Keratinocyte (primary cell): ENCODE results near the gene OVOL2. TPM values are rescaled to one million over a fixed set of nuclear protein-coding genes. Genes with fewer than 3 reads are reported as not detected.

Experiments used
- DNase-seq: peaks from one replicate; pipeline ENCODE4 v3.0.0-alpha.2; 2011; ENCODE audit warnings: low read depth, missing footprints, low spot score
- FAIRE-seq: peaks from 2 replicates; lab custom pipeline; 2011; peaks lifted over from hg19 to GRCh38; lab: Jason Lieb, UNC
- H2AFZ ChIP-seq: 2 replicates; pipeline ENCODE4 v1.6.0; 2012; ENCODE audit warnings: low read length, control low read depth, inconsistent platforms; ENCODE audit not compliant: control insufficient read depth
- H3K27ac ChIP-seq: 2 replicates; pipeline ENCODE4 v1.5.1; 2011; ENCODE audit warnings: low read length; ENCODE audit not compliant: control insufficient read depth, insufficient read depth
- H3K27me3 ChIP-seq: 3 replicates; pipeline ENCODE4 v1.6.0; 2011; ENCODE audit warnings: low read length; ENCODE audit not compliant: control insufficient read depth, insufficient read depth; ENCODE audit errors: extremely low read depth
- H3K36me3 ChIP-seq, 2 experiments: 2 replicates in 1 of 2; 3 replicates in 1 of 2; pipeline ENCODE4 v1.5.1; 2011; ENCODE audit warnings: low read length in 2 of 2, mild to moderate bottlenecking in 1 of 2; ENCODE audit not compliant: control insufficient read depth in 2 of 2, insufficient read depth in 2 of 2; ENCODE audit errors: extremely low read depth in 1 of 2
- H3K4me1 ChIP-seq: 3 replicates; pipeline ENCODE4 v1.5.1; 2011; ENCODE audit warnings: low read length; ENCODE audit not compliant: control insufficient read depth, insufficient read depth; ENCODE audit errors: extremely low read depth
- H3K4me2 ChIP-seq: 3 replicates; pipeline ENCODE4 v1.6.0; 2011; ENCODE audit warnings: low read depth, low read length; ENCODE audit not compliant: control insufficient read depth, insufficient read depth; ENCODE audit errors: extremely low read depth
- H3K4me3 ChIP-seq, 3 experiments: fragments of 200-600 bp in 1 of 3; sonication (generic) in 1 of 3; 2 replicates in 2 of 3; 3 replicates in 1 of 3; pipeline ENCODE4 v1.5.1; 2011 to 2016; ENCODE audit warnings: low read length in 3 of 3, mild to moderate bottlenecking in 3 of 3, control low read depth in 2 of 3, inconsistent platforms in 1 of 3, low read depth in 1 of 3, mixed read lengths in 1 of 3, mixed run types in 1 of 3, moderate library complexity in 1 of 3; ENCODE audit not compliant: control insufficient read depth in 2 of 3, insufficient read depth in 2 of 3; ENCODE audit errors: extremely low read depth in 1 of 3
- H3K79me2 ChIP-seq: 2 replicates; pipeline ENCODE4 v1.6.0; 2012; ENCODE audit warnings: low read length; ENCODE audit not compliant: control insufficient read depth, insufficient read depth
- H3K9ac ChIP-seq: 3 replicates; pipeline ENCODE4 v1.6.0; 2011; ENCODE audit warnings: low read length; ENCODE audit not compliant: control insufficient read depth, insufficient read depth; ENCODE audit errors: extremely low read depth
- H3K9me1 ChIP-seq: 3 replicates; pipeline ENCODE4 v1.6.0; 2011; ENCODE audit warnings: low read length; ENCODE audit not compliant: control insufficient read depth, insufficient read depth; ENCODE audit errors: extremely low read depth
- H3K9me3 ChIP-seq: 2 replicates; pipeline ENCODE4 v1.5.1; 2012; ENCODE audit warnings: low read depth, low read length; ENCODE audit not compliant: control insufficient read depth
- H4K20me1 ChIP-seq: 3 replicates; pipeline ENCODE4 v1.6.0; 2011; ENCODE audit warnings: low read length; ENCODE audit not compliant: control insufficient read depth, insufficient read depth; ENCODE audit errors: extremely low read depth
- CTCF ChIP-seq, 3 experiments: IDR thresholded peaks in 1 of 3; conservative IDR thresholded peaks in 1 of 3; optimal IDR thresholded peaks in 1 of 3; 2 replicates in 2 of 3; 3 replicates in 1 of 3; pipeline versions ENCODE3 to v1.5.1; 2011; ENCODE audit warnings: low read length in 3 of 3, mild to moderate bottlenecking in 3 of 3, moderate library complexity in 2 of 3, control low read depth in 1 of 3, inconsistent platforms in 1 of 3; ENCODE audit not compliant: insufficient read depth in 2 of 3; ENCODE audit errors: extremely low read depth in 1 of 3
- EZH2 ChIP-seq: IDR thresholded peaks from one replicate; pipeline ENCODE4 v1.6.1; 2012; ENCODE audit warnings: inconsistent platforms, mild to moderate bottlenecking, low read length, moderate library complexity
- dilution Hi-C: fragments of 300-500 bp; cut with MboI; formaldehyde crosslinking; loops from one replicate; pipeline ENCODE4 v1.7.0; 2020; ENCODE audit warnings: low sequenced_read_pairs; ENCODE audit not compliant: extremely low pct_ligation_motif_present
- polyA plus RNA-seq, 5 experiments: library from polyadenylated mRNA; depleted of rRNA in 3 of 5; stranded (reverse) in 3 of 5; stranded (forward) in 1 of 5; unstranded in 1 of 5; fragments of >200 nt; gene quantifications; 1 replicate in 1 of 5; 2 replicates in 3 of 5; 3 replicates in 1 of 5; pipeline versions ENCODE4 v1.2.1 to v1.2.3, GENCODE V29; 2011 to 2012; ENCODE audit warnings: missing spikeins in 2 of 5, low read depth in 1 of 5, low replicate concordance in 1 of 5

OVOL2 gene
- polyA plus RNA-seq, 1 donor (not counting 4 experiments of a cell fraction or from before 2014, with no cell fraction given), result 4.3 TPM

DNA sequence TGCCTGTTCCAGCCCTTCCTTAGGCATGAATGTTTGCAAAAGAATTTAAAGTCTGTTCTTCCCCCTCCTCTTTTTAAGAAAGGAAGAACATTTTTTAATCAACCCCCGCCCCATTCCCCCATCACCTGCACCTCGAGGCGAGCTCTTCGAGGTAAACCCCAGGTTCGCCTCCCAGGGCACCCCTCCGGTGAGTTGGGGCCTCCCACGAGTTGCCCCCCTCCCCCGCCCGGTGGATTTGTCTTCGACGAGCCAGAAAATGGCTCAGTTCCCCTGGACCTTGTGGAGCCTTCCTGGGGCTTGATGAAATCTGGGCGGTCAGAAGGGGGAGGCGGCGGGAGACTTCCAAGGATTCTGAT, 256 bp upstream of the OVOL2 start:
- H3K9me1 ChIP-seq, result no peaks in the 10 kb centered on the region
- peaks cover 5% of the 10 kb centered on the region for H4K20me1 ChIP-seq
- H2AFZ ChIP-seq, result peak overlapping the region; percentile 82
- peak overlapping the region; percentile 67 for H3K9ac ChIP-seq
- no peaks in the 10 kb centered on the region for H3K27me3 ChIP-seq
- TF ChIP-seq CTCF (optimal IDR thresholded peaks at IDR 0.05 in 1 of 3, IDR thresholded peaks at IDR 0.05 in 1 of 3, conservative IDR thresholded peaks at IDR 0.05 in 1 of 3; ENCODE audit: extremely low read depth in 1 of 3, insufficient read depth in 2 of 3, low read length in 3 of 3), result no peak
- no peak for TF ChIP-seq EZH2
- no peaks in the 10 kb centered on the region for H3K9me3 ChIP-seq
- H3K27ac ChIP-seq, result peak overlapping the region; percentile 52
- DNase-seq (no peak), FAIRE-seq (no peak)
- dilution Hi-C loops, result no loop called here
- H3K36me3 ChIP-seq, result peaks cover 0 to 4% of the 10 kb centered on the region in 2 experiments
- H3K4me2 ChIP-seq, result peak overlapping the region; percentile 76
- H3K4me1 ChIP-seq, result peaks cover 18% of the 10 kb centered on the region
- H3K79me2 ChIP-seq, result no peaks in the 10 kb centered on the region
- H3K4me3 ChIP-seq, result peak overlapping the region; percentile 69 to 90 (median 81)

GRCh38 chr20:18056174-18057100, 1.3 kb downstream of the OVOL2 start:
- Histone ChIP-seq H3K27me3 (no peaks in the 10 kb centered on the region), H2AFZ (peak overlapping the region; percentile 82), H3K27ac (peak overlapping the region; percentile 40), H3K79me2 (no peaks in the 10 kb centered on the region), H3K4me1 (peaks cover 22% of the 10 kb centered on the region), H3K9ac (peak overlapping the region; percentile 67), H3K4me3 (peak overlapping the region; percentile 69 to 90 (median 81)), H3K9me1 (no peaks in the 10 kb centered on the region), H3K4me2 (peak overlapping the region; percentile 76), H3K36me3 (peaks cover 0 to 4% of the 10 kb centered on the region in 2 experiments), H4K20me1 (peaks cover 5% of the 10 kb centered on the region), H3K9me3 (no peaks in the 10 kb centered on the region)
- dilution Hi-C loops, result no loop called here
- TF ChIP-seq CTCF (optimal IDR thresholded peaks at IDR 0.05 in 1 of 3, IDR thresholded peaks at IDR 0.05 in 1 of 3, conservative IDR thresholded peaks at IDR 0.05 in 1 of 3; ENCODE audit: extremely low read depth in 1 of 3, insufficient read depth in 2 of 3, low read length in 3 of 3), result no peak
- TF ChIP-seq EZH2, result no peak
- no peak for FAIRE-seq
- no peak for DNase-seq
